CD4-positive, alpha-beta T cell treated with Interleukin-10 for 1 hour (primary cell): Measurements from ENCODE around the gene GRIK2.
"Not testable (repeated sequence)": the region's sequence is repeated elsewhere in the genome, so short reads cannot be mapped to it uniquely, and the experiment has no call there.

ENCODE experiments used
- DNase-seq: peaks from one replicate; pipeline ENCODE4 v3.0.0-alpha.2; 2020

GRIK2 gene

GRCh38 chr6:101543796-101544195, 150.3 kb downstream of the GRIK2 start:
- no peak for DNase-seq

DNA sequence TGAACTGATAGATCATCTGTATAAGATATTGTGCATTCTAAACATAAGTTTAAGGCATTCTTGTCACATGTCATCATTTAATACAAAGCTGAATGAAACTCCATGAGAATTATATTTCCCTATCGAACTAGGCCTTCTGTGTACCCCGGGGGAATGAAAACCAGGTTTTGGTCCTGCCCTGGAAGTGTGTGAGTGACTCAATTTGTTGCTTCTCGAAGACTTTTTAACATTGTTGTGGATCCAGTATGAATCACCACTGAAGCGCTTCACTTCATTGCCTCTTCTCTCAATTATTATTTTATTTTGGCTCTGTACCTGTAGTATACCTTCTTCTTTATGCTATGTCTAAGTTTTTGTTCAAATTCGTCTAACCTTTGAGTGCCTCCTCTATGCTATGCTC, 150.8 kb downstream of the GRIK2 start:
- no peak for DNase-seq

DNA sequence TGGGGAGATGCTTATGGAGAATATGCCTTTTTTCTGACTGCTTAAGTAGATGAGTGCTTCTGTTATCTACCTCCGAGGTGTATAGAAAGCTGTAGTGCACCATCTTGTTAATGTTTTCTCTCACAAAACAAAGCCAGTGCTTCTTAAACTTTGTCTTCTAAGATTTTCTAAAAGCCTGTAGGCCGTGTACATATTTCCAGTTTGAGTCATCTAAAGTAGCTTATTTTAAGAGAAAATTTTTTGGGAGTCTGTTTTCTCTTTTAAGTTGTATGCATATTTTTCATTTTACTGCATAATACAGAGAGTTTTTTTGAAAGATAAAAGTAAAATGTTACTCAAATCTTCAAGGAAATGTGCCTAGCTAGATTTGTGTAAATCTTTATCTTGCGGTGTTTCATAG, 151.7 kb downstream of the GRIK2 start:
- no peak for DNase-seq

DNA sequence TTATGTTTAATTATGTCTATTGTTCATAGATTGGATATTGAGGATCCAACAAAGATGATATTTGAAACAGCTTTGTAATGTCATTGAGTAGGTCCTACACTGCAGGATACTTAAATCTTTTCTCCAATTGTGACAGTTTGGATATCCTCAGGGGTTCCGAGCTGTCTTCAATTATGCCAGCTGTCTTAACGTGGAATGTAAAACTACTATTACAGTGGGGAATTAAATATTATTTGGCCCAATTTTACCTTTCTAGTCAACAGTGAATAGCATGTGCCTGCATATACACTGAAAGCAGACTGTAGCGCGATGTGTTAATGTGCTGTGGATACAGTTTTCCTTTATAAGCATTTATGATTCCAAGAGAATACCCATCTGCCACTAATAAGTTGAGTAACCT, 156.9 kb downstream of the GRIK2 start:
- no peak for DNase-seq

- no peak for DNase-seq
Observed at GRCh38 chr6:101554231-101554630, 160.7 kb downstream of the GRIK2 start.

GRCh38 chr6:101558712-101559111, 165.2 kb downstream of the GRIK2 start:
- no peak for DNase-seq

DNA sequence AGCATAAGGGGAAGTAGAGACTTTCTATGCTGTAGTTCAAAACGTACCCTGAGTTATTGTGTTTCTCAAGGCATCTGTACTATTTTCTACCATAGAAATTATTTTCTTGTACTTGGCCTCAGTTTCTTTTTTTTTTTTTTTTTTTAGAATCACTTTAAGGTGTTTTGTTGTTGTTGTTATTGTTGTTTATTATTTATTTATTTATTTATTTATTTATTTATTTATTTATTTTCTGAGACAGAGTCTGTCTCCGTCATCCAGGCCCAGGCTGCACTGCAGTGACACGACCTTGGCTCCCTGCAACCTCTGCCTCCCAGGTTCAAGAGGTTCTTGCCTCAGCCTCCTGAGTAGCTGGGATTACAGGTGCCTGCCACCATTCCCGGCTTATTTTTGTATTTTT, 179.1 kb downstream of the GRIK2 start:
- DNase-seq: no peak

DNA sequence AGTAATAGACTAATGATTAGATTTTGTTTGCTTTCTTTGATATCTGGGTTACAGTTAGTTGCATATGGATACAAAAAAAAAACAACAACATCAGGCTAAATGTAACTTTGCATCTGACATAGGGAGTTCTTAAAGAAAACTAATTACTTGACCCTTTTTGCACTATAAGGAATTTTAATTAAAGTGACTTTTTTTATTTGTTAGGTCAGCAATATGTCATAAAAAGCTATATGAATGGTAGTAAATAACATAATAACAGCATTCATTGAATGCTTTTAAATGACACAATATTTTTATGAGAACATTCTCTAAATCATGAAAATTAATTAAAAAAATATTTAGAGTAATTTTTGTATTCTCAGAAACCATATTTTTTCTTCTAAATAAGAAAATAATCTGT, 183.6 kb downstream of the GRIK2 start:
- no peak for DNase-seq

- DNase-seq: no peak
Observed at GRCh38 chr6:101578306-101578705, 184.8 kb downstream of the GRIK2 start.

DNA sequence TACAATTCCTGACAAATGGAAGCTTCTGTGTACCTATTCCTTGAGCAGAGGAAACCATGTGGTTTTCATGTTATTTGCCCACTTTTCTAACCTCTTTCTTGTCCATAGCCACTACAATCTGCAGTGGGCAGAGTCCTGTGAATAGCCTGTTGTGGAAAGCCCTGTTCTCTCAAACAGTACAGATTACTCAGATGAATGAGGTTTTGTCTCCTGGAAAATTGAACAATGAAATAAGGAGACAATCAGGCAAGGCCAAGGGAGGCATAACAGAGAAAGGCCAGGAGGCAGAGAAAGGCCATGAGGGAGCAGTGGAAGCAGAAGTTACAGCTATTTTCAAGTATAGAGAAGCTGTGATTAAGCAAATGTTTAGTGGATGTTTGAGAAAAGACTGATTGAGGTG, 189.3 kb downstream of the GRIK2 start:
- no peak for DNase-seq

- DNase-seq: no peak
Observed at GRCh38 chr6:101585501-101585900, 192.0 kb downstream of the GRIK2 start.

GRCh38 chr6:101588343-101588742, 194.8 kb downstream of the GRIK2 start:
- DNase-seq: no peak

- DNase-seq: no peak
Observed at GRCh38 chr6:101595276-101595675, 201.8 kb downstream of the GRIK2 start.

GRCh38 chr6:101597693-101598092, 204.2 kb downstream of the GRIK2 start:
- no peak for DNase-seq

DNA sequence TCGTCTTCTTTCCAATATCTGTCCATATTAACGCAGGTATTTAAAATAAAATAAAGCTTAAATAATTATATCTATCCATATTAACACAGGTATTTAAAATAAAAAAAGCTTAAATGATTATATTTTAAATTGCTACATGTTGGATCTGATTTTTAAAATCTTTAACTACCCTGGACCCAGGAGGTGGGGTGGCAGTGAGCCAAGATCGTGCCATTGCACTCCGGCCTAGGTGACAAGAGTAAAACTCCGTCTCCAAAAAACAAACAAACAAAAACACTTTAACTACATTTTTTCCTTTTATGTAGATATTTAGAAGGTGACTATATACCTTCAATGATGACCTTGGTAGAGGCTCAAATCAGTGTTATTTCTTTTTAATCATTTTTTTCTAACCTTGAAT, 211.9 kb downstream of the GRIK2 start:
- no peak for DNase-seq

DNA sequence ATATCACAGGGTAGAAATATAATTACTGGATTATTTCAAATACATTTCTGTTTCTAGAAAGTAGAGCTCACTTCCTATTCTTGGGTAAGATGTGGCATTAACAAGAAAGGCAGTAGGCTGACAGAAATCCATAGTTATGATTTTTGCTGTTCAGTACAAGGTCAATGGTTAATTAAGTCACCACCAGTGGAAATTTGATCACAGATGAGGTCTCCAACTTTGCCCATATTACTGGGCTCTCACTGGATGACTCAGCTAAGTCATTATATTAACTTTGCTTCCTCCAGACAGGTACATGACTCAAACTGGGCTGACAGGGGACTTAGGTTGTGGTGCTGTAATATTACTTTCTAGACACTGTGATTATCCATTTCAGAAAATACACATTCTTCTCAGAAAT, 212.4 kb downstream of the GRIK2 start:
- DNase-seq: no peak

- no peak for DNase-seq
Observed at GRCh38 chr6:101607111-101607690, 213.7 kb downstream of the GRIK2 start.

DNA sequence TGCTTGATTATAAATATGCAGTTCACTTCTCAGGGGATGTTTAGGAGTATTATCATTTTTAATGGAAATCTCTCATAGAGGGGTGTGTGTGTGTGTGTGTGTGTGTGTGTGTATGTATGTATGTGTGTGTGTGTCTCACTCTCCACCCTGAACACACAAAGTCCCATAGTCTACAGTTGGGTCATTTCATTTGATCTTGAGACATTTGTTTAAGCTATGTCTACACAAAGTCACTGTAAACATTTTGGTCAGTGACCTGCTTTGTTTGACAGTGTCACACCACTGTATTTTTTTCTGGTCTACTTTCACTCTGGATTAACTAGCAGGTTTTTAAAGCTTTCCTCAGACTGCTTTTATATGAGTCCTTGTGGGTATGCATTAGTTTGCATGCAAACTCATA, 215.2 kb downstream of the GRIK2 start:
- no peak for DNase-seq

DNA sequence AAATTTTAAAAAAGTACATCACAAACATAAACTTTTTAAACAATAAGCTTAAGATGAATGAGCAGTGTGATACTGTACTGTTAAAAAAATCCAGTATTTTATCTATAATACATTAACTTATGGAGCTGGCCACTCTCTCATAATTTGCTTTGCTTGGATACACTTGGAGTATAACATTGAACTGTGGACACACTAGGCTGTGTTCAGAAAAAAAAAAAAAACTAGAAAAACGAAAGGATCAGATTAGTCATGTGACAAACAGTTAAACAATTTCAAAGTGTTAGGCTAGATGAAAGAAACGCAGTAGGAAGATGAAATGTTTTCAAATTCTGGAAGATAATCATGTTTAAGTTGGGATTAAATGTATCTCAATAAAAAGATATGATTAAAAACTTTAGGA, 220.0 kb downstream of the GRIK2 start:
- DNase-seq: no peak

DNA sequence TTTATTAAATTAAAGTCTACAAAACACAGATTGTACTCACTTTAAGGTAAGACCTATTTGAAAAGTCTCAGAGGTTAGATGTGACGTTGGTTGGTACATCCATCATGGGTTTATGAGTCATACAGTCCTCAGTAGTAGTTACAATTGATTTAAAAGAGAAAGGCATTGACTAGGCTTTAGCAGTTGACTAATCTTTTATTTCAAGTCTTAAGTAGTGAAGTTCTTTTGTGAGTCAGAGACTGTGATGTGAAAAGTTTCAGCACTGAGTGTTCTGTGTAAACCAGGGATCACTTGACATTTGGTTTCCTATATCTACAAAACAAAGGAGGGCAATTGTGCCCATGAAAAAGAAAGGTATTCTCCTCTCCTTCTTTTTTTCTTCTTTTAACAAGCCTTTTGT, 221.3 kb downstream of the GRIK2 start:
- DNase-seq: no peak

GRCh38 chr6:101626269-101626668, 232.8 kb downstream of the GRIK2 start:
- no peak for DNase-seq

GRCh38 chr6:101630941-101631340, 237.4 kb downstream of the GRIK2 start:
- no peak for DNase-seq

- DNase-seq: no peak
Observed at GRCh38 chr6:101633081-101633480, 239.6 kb downstream of the GRIK2 start.

DNA sequence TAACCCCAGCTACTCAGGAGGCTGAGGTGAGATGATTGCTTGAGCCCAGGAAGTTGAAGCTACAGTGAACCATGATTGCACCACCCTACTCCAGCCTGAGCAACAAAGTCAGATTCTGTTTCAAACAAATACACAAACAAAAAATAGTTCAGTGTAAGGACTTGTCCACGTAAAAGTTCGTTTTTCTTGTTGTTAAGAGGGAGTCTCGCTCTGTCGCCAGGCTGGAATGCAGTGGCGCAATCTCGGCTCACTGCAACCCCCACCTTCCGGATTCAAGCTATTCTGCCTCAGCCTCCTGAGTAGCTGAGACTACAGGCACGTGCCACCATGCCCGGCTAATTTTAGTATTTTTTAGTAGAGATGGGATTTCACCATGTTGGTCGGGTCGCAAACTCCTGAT, 245.4 kb downstream of the GRIK2 start:
- not testable (repeated sequence) for DNase-seq

GRCh38 chr6:101640131-101640530, 246.6 kb downstream of the GRIK2 start:
- no peak for DNase-seq

- no peak for DNase-seq
Observed at GRCh38 chr6:101645770-101646169, 252.3 kb downstream of the GRIK2 start.
